SH-SY5Y (cell line): ENCODE measurements around the gene ACE.

Source experiments
- GATA2 ChIP-seq: IDR thresholded peaks from 2 replicates; pipeline ENCODE4 v1.6.1; 2011; ENCODE audit warnings: mild to moderate bottlenecking, low read depth, low read length
- GATA3 ChIP-seq: IDR thresholded peaks from 2 replicates; pipeline ENCODE4 v1.6.1; 2011; ENCODE audit warnings: low read depth, mild to moderate bottlenecking, low read length, moderate library complexity

The ACE gene

GRCh38 chr17:63503341-63503705, 26.5 kb downstream of the ACE start:
- TF ChIP-seq GATA2 = no peak
- TF ChIP-seq GATA3 = no peak

- no peak for TF ChIP-seq GATA2
- TF ChIP-seq GATA3 = no peak
Observed at GRCh38 chr17:63504261-63504660, 27.4 kb downstream of the ACE start.

- no peak for TF ChIP-seq GATA3
- TF ChIP-seq GATA2 = no peak
Observed at GRCh38 chr17:63505341-63505740, 28.5 kb downstream of the ACE start.

- no peak for TF ChIP-seq GATA3
- no peak for TF ChIP-seq GATA2
Observed at GRCh38 chr17:63506627-63507026, 29.8 kb downstream of the ACE start.

- TF ChIP-seq GATA3 = no peak
- no peak for TF ChIP-seq GATA2
Observed at GRCh38 chr17:63511331-63511730, 34.5 kb downstream of the ACE start.

- TF ChIP-seq GATA2 = no peak
- no peak for TF ChIP-seq GATA3
Observed at GRCh38 chr17:63512388-63512787, 35.5 kb downstream of the ACE start.

- TF ChIP-seq GATA2 (no peak), GATA3 (no peak)
Observed at GRCh38 chr17:63512896-63513644, 36.2 kb downstream of the ACE start.

- TF ChIP-seq GATA3 (no peak), GATA2 (no peak)
Observed at GRCh38 chr17:63514477-63514876, 37.6 kb downstream of the ACE start.

GRCh38 chr17:63514974-63515373, 38.1 kb downstream of the ACE start:
- TF ChIP-seq GATA2 = no peak
- no peak for TF ChIP-seq GATA3

- TF ChIP-seq GATA3 (no peak), GATA2 (no peak)
Observed at GRCh38 chr17:63515426-63515825, 38.6 kb downstream of the ACE start.

- TF ChIP-seq GATA3 = no peak
- TF ChIP-seq GATA2 = no peak
Observed at GRCh38 chr17:63516910-63517824, 40.3 kb downstream of the ACE start.

GRCh38 chr17:63517825-63518534, 41.1 kb downstream of the ACE start:
- TF ChIP-seq GATA3 (no peak), GATA2 (no peak)

- TF ChIP-seq GATA3 (no peak), GATA2 (no peak)
Observed at GRCh38 chr17:63519116-63519881, 42.4 kb downstream of the ACE start.
